ENCODE data around the gene ELFN1.

ELFN1 gene

GRCh38 chr7:1689311-1689710, 19.2 kb downstream of the ELFN1 start:
- H3K27ac Mint-ChIP-seq: no peak overlapping the region
- no peaks in the 10 kb centered on the region for H3K4me1 Mint-ChIP-seq
- H3K4me3 Mint-ChIP-seq: no peak overlapping the region
- ATAC-seq (no peak), DNase-seq (no peak)
- H3K36me3 Mint-ChIP-seq (ENCODE audit: low read depth): peaks cover 5% of the 10 kb centered on the region
- peaks cover 26% of the 10 kb centered on the region for H3K9me3 Mint-ChIP-seq
- peaks cover 13% of the 10 kb centered on the region for H3K27me3 Mint-ChIP-seq

- DNase-seq (no peak), ATAC-seq (no peak)
- Mint-ChIP-seq H3K4me1 (no peaks in the 10 kb centered on the region), H3K4me3 (no peak overlapping the region), H3K36me3 (ENCODE audit: low read depth) (no peaks in the 10 kb centered on the region), H3K27ac (no peak overlapping the region), H3K27me3 (peaks cover 7% of the 10 kb centered on the region), H3K9me3 (peaks cover 17% of the 10 kb centered on the region)
These were observed 20.4 kb downstream of the ELFN1 start for GRCh38 chr7:1690359-1690958.

GRCh38 chr7:1691096-1691495, 21.0 kb downstream of the ELFN1 start:
- Mint-ChIP-seq H3K36me3 (ENCODE audit: low read depth) (no peaks in the 10 kb centered on the region), H3K4me1 (no peaks in the 10 kb centered on the region), H3K27ac (no peak overlapping the region), H3K27me3 (peaks cover 6% of the 10 kb centered on the region), H3K9me3 (peaks cover 15% of the 10 kb centered on the region), H3K4me3 (no peak overlapping the region)
- ATAC-seq (no peak), DNase-seq (no peak)

- Mint-ChIP-seq H3K9me3 (peaks cover 10% of the 10 kb centered on the region), H3K27me3 (peaks cover 6% of the 10 kb centered on the region), H3K4me1 (no peaks in the 10 kb centered on the region), H3K4me3 (no peak overlapping the region), H3K36me3 (ENCODE audit: low read depth) (no peaks in the 10 kb centered on the region), H3K27ac (no peak overlapping the region)
- DNase-seq (no peak), ATAC-seq (peak; percentile 7)
These were observed 21.8 kb downstream of the ELFN1 start for GRCh38 chr7:1691601-1692514.

GRCh38 chr7:1692515-1693418, 22.7 kb downstream of the ELFN1 start:
- no peaks in the 10 kb centered on the region for H3K4me1 Mint-ChIP-seq
- DNase-seq (no peak), ATAC-seq (no peak)
- peaks cover 6% of the 10 kb centered on the region for H3K27me3 Mint-ChIP-seq
- no peaks in the 10 kb centered on the region for H3K36me3 Mint-ChIP-seq (ENCODE audit: low read depth)
- H3K9me3 Mint-ChIP-seq: peaks cover 10% of the 10 kb centered on the region
- no peak overlapping the region for H3K27ac Mint-ChIP-seq
- no peak overlapping the region for H3K4me3 Mint-ChIP-seq

GRCh38 chr7:1693419-1693990, 23.4 kb downstream of the ELFN1 start:
- Mint-ChIP-seq H3K4me3 (no peak overlapping the region), H3K9me3 (peaks cover 6% of the 10 kb centered on the region), H3K27ac (no peak overlapping the region), H3K4me1 (no peaks in the 10 kb centered on the region), H3K36me3 (ENCODE audit: low read depth) (no peaks in the 10 kb centered on the region), H3K27me3 (peaks cover 6% of the 10 kb centered on the region)
- DNase-seq (no peak), ATAC-seq (peak; percentile 34)

- H3K4me1 Mint-ChIP-seq: no peaks in the 10 kb centered on the region
- no peaks in the 10 kb centered on the region for H3K36me3 Mint-ChIP-seq (ENCODE audit: low read depth)
- H3K4me3 Mint-ChIP-seq: no peak overlapping the region
- DNase-seq (no peak), ATAC-seq (no peak)
- H3K27ac Mint-ChIP-seq: no peak overlapping the region
- peaks cover under 1% of the 10 kb centered on the region for H3K9me3 Mint-ChIP-seq
- H3K27me3 Mint-ChIP-seq: peaks cover 5% of the 10 kb centered on the region
These were observed 24.0 kb downstream of the ELFN1 start for GRCh38 chr7:1693991-1694524.

GRCh38 chr7:1694611-1695511, 24.8 kb downstream of the ELFN1 start:
- Mint-ChIP-seq H3K4me1 (no peaks in the 10 kb centered on the region), H3K4me3 (no peak overlapping the region), H3K27ac (no peak overlapping the region), H3K36me3 (ENCODE audit: low read depth) (no peaks in the 10 kb centered on the region), H3K9me3 (no peaks in the 10 kb centered on the region), H3K27me3 (peaks cover 2% of the 10 kb centered on the region)
- ATAC-seq (no peak), DNase-seq (no peak)

- H3K27ac Mint-ChIP-seq: no peak overlapping the region
- ATAC-seq (no peak), DNase-seq (no peak)
- H3K27me3 Mint-ChIP-seq: peaks cover 4% of the 10 kb centered on the region
- no peaks in the 10 kb centered on the region for H3K36me3 Mint-ChIP-seq (ENCODE audit: low read depth)
- no peak overlapping the region for H3K4me3 Mint-ChIP-seq
- no peaks in the 10 kb centered on the region for H3K4me1 Mint-ChIP-seq
- no peaks in the 10 kb centered on the region for H3K9me3 Mint-ChIP-seq
These were observed 25.9 kb downstream of the ELFN1 start for GRCh38 chr7:1695800-1696454.

GRCh38 chr7:1696671-1697498, 26.8 kb downstream of the ELFN1 start:
- H3K4me1 Mint-ChIP-seq: no peaks in the 10 kb centered on the region
- no peak overlapping the region for H3K27ac Mint-ChIP-seq

GRCh38 chr7:1697499-1698125, 27.5 kb downstream of the ELFN1 start:
- no peaks in the 10 kb centered on the region for H3K4me1 Mint-ChIP-seq
- no peaks in the 10 kb centered on the region for H3K36me3 Mint-ChIP-seq (ENCODE audit: low read depth)
- peaks cover 6% of the 10 kb centered on the region for H3K27me3 Mint-ChIP-seq
- no peak for DNase-seq
- no peak for ATAC-seq
- no peak overlapping the region for H3K4me3 Mint-ChIP-seq
- H3K9me3 Mint-ChIP-seq: peaks cover under 1% of the 10 kb centered on the region
- H3K27ac Mint-ChIP-seq: no peak overlapping the region

More at GRCh38 chr7:1696671-1697498, 26.8 kb downstream of the ELFN1 start:
- Mint-ChIP-seq H3K4me3 (no peak overlapping the region), H3K9me3 (no peaks in the 10 kb centered on the region), H3K27me3 (peaks cover 5% of the 10 kb centered on the region), H3K36me3 (ENCODE audit: low read depth) (no peaks in the 10 kb centered on the region)
- no peak for DNase-seq
- no peak for ATAC-seq

GRCh38 chr7:1698201-1698600, 28.1 kb downstream of the ELFN1 start:
- no peak for ATAC-seq
- H3K27me3 Mint-ChIP-seq: peaks cover 6% of the 10 kb centered on the region
- no peaks in the 10 kb centered on the region for H3K4me1 Mint-ChIP-seq

More at GRCh38 chr7:1698201-1698600, 28.1 kb downstream of the ELFN1 start:
- no peak overlapping the region for H3K4me3 Mint-ChIP-seq
- H3K36me3 Mint-ChIP-seq (ENCODE audit: low read depth): no peaks in the 10 kb centered on the region
- peaks cover 6% of the 10 kb centered on the region for H3K9me3 Mint-ChIP-seq
- DNase-seq: no peak
- H3K27ac Mint-ChIP-seq: no peak overlapping the region
